Measurements from ENCODE around the gene TOMM5.

TOMM5 gene

GRCh38 chr9:37635808-37636207 is 43.4 kb upstream of the TOMM5 start:
- TF ChIP-seq CTCF (IDR thresholded peaks at IDR 0.05; ENCODE audit: low read depth, low read length, missing control alignments) = no peak
- no peak for DNase-seq (ENCODE audit: low read depth)
- H3K4me3 ChIP-seq (ENCODE audit: low read depth, low read length) = no peak overlapping the region

- no peak overlapping the region for H3K4me3 ChIP-seq (ENCODE audit: low read depth, low read length)
- no peak for DNase-seq (ENCODE audit: low read depth)
- TF ChIP-seq CTCF (IDR thresholded peaks at IDR 0.05; ENCODE audit: low read depth, low read length, missing control alignments) = no peak
Measured at GRCh38 chr9:37632479-37632878, 40.1 kb upstream of the TOMM5 start.

GRCh38 chr9:37626708-37627292 is 34.4 kb upstream of the TOMM5 start:
- DNase-seq (ENCODE audit: low read depth) = no peak
- TF ChIP-seq CTCF (IDR thresholded peaks at IDR 0.05; ENCODE audit: low read depth, low read length, missing control alignments) = no peak

GRCh38 chr9:37625758-37626147 is 33.4 kb upstream of the TOMM5 start:
- no peak for TF ChIP-seq CTCF (IDR thresholded peaks at IDR 0.05; ENCODE audit: low read depth, low read length, missing control alignments)
- DNase-seq (ENCODE audit: low read depth) = no peak
- no peak overlapping the region for H3K4me3 ChIP-seq (ENCODE audit: low read depth, low read length)

More at GRCh38 chr9:37626708-37627292, 34.4 kb upstream of the TOMM5 start:
- no peak overlapping the region for H3K4me3 ChIP-seq (ENCODE audit: low read depth, low read length)

GRCh38 chr9:37625036-37625757 is 32.8 kb upstream of the TOMM5 start:
- no peak overlapping the region for H3K4me3 ChIP-seq (ENCODE audit: low read depth, low read length)
- no peak for DNase-seq (ENCODE audit: low read depth)
- TF ChIP-seq CTCF (IDR thresholded peaks at IDR 0.05; ENCODE audit: low read depth, low read length, missing control alignments) = no peak

DNA sequence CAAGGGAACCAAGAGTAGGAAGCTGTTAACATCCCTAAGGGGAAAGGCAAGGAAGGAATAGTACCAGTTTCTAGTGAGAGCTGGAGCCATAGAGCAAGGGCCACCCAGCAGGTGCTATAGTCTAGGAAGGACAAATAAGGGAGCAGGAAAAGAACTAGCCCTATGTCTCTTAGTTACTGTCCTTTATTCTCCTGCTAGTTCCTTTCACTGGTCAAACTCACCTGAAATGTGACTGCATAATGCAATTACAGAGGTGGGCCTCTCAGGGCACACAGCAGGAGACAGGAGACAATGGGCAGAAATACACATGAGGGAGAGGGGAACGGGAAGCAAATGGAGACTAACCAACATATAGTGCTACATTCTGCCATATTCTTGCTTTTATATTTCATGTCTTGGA is 31.7 kb upstream of the TOMM5 start:
- TF ChIP-seq CTCF (IDR thresholded peaks at IDR 0.05; ENCODE audit: low read depth, low read length, missing control alignments) = no peak
- H3K4me3 ChIP-seq (ENCODE audit: low read depth, low read length) = no peak overlapping the region
- no peak for DNase-seq (ENCODE audit: low read depth)

DNA sequence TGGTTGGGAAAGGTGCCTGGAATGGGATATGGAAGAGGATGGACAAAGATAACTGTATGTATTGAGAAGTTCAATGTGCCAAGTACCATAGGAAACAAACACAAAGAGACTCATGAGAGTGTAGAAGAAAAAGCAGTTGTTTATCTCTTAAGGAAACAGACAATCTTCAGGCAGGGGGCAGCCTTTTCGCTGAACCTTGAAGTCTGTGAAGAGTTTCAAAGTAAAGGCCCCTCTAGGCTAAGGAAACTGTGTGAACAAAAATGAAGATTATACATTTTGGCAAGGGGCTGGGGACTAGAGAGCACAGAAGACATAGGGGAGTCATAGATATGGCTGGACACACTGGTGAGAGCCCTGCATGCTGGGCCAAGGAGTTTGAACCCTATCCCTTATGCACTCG is 30.9 kb upstream of the TOMM5 start:
- no peak for DNase-seq (ENCODE audit: low read depth)
- TF ChIP-seq CTCF (IDR thresholded peaks at IDR 0.05; ENCODE audit: low read depth, low read length, missing control alignments) = no peak
- no peak overlapping the region for H3K4me3 ChIP-seq (ENCODE audit: low read depth, low read length)

Measured in GM12864 (cell line).